Epithelial cell of umbilical artery (primary cell): ENCODE measurements around the gene CD37. TPM values are rescaled to one million over a fixed set of nuclear protein-coding genes. Genes with fewer than 3 reads are reported as not detected.

Experiments
- total RNA-seq: library from RNA; depleted of rRNA; stranded (reverse); fragments of >200 nt; gene quantifications from 2 replicates; pipeline ENCODE4 v1.2.3, GENCODE V29; 2014

Gene CD37, protein sequence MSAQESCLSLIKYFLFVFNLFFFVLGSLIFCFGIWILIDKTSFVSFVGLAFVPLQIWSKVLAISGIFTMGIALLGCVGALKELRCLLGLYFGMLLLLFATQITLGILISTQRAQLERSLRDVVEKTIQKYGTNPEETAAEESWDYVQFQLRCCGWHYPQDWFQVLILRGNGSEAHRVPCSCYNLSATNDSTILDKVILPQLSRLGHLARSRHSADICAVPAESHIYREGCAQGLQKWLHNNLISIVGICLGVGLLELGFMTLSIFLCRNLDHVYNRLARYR
- not detected in 2 replicates for total RNA-seq

DNA sequence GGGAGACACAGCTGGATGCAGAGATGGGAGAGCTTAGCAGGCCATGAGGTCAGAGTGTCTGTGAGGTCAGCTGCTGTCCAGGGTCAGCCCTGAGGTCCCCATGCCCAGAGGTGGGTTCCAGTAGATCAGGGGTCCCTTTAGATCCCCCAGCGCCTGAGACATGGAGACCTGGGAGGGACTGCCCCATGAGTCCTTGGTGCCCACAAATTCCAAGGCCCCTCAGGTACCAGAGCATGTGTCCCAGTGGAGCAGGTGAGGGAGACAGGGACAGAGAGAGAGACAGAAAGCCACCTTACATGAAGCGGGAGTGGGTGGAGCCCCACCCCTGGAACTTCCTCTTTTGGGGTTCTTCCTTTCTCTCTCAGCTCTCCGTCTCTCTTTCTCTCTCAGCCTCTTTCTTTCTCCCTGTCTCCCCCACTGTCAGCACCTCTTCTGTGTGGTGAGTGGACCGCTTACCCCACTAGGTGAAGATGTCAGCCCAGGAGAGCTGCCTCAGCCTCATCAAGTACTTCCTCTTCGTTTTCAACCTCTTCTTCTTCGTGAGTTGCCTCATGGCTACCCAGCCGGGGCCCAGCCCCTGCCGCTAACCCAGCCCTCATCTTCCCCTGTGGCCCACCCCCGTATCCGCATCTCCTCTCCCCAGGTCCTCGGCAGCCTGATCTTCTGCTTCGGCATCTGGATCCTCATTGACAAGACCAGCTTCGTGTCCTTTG is at the start of gene CD37:
TSS of gene CD37 (plus strand) at position 336 of the 713 bp plus-strand sequence. CDS start at position 471, 135 bp downstream.

DNA sequence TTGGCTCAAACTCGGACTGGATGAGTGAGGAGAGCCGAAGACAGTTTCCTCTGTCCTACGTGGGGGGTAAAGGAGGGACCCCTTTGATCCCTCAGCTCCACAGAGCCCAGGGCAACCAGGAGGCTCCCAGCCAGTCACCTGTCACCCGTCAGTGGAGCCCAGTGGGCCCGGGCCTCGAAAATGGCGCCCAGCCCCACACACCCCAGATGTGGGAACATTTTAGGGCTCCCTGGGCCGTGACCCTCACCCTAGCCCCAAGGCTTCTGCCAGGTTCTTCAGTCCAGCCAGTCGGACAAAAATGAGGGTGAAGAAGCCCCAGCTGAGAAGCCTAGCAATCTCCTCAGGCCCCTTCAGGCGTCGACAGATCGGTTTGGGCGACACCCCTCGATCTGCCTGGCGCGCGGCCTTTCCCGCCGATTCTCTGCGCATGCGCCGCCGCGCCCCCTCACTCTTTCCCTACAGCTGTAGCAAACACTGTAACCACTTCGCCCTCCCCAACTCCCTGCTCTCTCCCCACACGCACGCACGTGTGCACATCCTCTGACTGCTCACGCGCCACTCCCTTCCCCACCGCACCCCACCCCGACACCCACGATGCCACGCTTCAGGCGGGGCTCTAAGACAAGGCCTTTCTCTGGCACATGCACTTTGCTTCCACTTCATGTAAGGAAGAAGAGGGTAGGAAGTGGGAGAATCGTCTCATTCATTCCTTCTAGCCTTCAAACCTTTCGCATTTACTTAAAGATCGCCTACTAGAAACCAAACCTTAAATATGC is 10.2 kb upstream of the CD37 start, which contains the start of gene SLC6A16:
TSS of gene SLC6A16 (minus strand) at position 391 of the 776 bp plus-strand sequence. CDS start 13,844 bp downstream, outside the sequence.

DNA sequence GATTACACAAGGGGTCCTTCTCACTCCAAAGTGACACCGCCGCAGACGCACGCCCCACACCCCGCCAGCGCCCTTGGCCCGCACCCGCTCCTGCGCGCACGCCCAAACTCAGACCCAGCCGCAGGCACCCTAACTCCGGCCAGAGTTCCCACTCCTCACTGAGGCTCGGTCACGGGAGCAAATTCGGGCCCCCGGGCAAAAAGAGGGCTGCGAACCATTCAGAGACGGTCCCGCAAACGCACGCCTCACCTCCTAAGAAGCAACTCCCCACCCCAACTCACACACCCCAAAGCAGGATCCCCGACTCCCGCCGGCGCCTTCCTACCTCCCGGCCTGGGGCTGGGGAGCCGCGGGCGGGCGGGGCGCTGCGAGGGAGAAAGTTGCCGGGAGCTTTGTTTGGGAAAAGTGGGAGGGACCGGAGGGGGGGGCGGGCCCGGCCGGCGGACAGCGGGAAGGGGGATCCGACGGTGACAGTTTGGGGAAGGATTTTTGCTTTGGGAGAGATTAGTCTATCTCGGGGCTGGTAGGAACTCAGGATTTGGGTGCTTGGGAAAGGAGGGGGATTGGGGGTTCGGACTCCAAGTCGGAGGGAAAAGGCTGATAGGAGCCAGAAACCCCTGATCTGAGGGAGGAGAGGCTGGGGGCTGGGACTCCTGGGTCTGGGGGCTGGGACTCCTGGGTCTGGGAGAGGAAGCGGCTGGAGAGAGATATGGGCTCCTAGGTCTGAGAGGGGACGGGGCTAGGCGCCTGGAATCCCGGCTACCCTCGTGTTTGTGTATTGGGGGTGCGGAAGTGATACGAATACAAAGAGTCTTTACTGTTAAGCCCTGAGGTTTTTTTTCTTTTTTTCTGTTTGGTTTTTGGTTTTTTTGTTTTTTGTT is 27.1 kb downstream of the CD37 start, which contains the start of gene TEAD2:
TSS of gene TEAD2 (minus strand) at position 369 of the 881 bp plus-strand sequence. CDS start 2,341 bp downstream, outside the sequence.

DNA sequence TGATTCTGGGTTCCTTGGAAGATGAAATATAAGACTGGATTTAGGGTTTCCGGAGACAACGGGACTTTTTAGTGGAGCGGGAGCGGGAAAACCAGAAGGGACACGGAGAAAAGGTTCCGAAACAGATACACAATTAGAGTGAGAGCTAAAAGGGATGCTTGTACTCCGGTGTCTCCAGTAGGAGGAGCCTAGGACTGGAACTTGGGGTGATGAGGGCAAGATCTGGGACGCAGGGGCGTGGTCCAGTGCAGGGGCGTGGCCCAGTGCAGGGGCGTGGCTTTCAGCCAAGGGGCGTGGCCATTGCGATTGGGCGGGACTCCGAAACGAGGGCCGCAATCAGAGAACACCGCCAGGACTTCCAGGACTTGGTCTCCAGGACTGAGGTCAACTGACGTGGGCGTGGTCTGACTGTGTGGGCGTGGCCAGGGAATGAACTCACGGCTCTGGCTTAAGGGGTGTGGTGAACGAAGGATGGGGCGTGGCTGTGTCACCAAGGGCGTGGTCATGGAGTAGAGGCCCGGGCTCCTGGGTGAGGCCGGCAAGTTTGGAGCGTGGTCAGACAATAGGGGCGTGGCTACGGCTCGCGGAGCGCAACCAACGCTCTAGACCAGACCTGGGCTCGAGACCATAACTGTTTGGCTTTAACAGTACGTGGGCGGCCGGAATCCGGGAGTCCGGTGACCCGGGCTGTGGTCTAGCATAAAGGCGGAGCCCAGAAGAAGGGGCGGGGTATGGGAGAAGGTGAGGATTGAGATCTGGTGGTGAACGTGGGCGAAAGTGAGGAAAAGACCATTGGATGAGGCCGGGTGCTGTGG is 28.3 kb downstream of the CD37 start, which contains the start of gene DKKL1:
TSS of gene DKKL1 (plus strand) at position 610 of the 815 bp plus-strand sequence. CDS start at position 732, 122 bp downstream.

DNA sequence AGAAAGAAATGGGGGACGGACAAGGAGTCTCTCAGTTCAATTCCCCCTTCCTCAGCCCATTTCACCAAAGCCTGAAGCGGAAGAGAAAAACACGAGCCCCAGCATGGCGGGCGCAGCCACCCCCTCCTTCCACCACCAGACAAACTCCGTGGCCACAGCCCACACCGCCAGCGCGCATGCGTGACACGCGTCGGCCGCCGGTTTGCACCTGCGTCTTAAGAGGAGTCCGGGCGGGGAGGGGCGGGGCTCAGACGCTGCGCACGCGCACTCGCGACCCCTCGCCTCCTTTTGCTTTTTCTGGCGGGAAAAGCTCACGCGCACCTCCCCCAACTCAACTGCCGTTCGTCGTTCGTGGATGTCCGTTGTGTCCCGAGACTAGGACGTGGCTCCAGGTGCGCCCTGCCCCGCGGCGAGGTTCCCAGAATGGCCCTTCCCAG is 52.7 kb downstream of the CD37 start, which contains the start of gene KASH5:
TSS of gene KASH5 (plus strand) at position 314 of the 437 bp plus-strand sequence. CDS start 2,635 bp downstream, outside the sequence.

Other genes starting within 250 kb of the CD37 start
- gene SNRNP70, start 250.0 kb upstream of the CD37 start, total RNA-seq, result 126 and 150 TPM in 2 replicates
- 1.5 and 3.9 TPM in 2 replicates for gene LIN7B, start 221.0 kb upstream of the CD37 start, total RNA-seq
- 0.32 and 0.76 TPM in 2 replicates for gene C19orf73, start 216.3 kb upstream of the CD37 start, total RNA-seq
- gene PPFIA3, start 215.9 kb upstream of the CD37 start, total RNA-seq, result 4.9 and 5.3 TPM in 2 replicates
- gene HRC, start 180.0 kb upstream of the CD37 start, total RNA-seq, result not detected in 2 replicates
- gene TRPM4, start 177.6 kb upstream of the CD37 start, total RNA-seq, result 11.2 and 12.3 TPM in 2 replicates
- gene SLC6A16, start 10.2 kb upstream of the CD37 start, total RNA-seq, result under 0.01 and 0.15 TPM in 2 replicates
- 43.8 and 64.3 TPM in 2 replicates for gene TEAD2, start 27.0 kb downstream of the CD37 start, total RNA-seq
- gene DKKL1, start 28.5 kb downstream of the CD37 start, total RNA-seq, result not detected in 2 replicates
- gene KASH5, start 52.8 kb downstream of the CD37 start, total RNA-seq, result not detected in 2 replicates
- gene PTH2, start 88.0 kb downstream of the CD37 start, total RNA-seq, result not detected in 2 replicates
- gene GFY, start 90.0 kb downstream of the CD37 start, total RNA-seq, result not detected in 2 replicates
- 0.15 TPM in 1 of 2 replicates, not detected in the other for gene SLC17A7, start 106.1 kb downstream of the CD37 start, total RNA-seq
- 162 and 176 TPM in 2 replicates for gene PIH1D1, start 116.4 kb downstream of the CD37 start, total RNA-seq
- 40.3 and 62.9 TPM in 2 replicates for gene ALDH16A1, start 117.8 kb downstream of the CD37 start, total RNA-seq
- 0.32 and 1.8 TPM in 2 replicates for gene FLT3LG, start 138.8 kb downstream of the CD37 start, total RNA-seq
- 1,312 and 3,748 TPM in 2 replicates for gene RPL13A, start 152.2 kb downstream of the CD37 start, total RNA-seq
- gene RPS11, start 161.0 kb downstream of the CD37 start, total RNA-seq, result 1,938 and 5,232 TPM in 2 replicates
- gene FCGRT, start 177.3 kb downstream of the CD37 start, total RNA-seq, result 48.1 and 62.3 TPM in 2 replicates
- 76.3 and 146 TPM in 2 replicates for gene RCN3, start 192.6 kb downstream of the CD37 start, total RNA-seq
- gene NOSIP, start 245.2 kb downstream of the CD37 start, total RNA-seq, result 103 and 121 TPM in 2 replicates
- gene PRRG2, start 245.9 kb downstream of the CD37 start, total RNA-seq, result 1.3 and 1.4 TPM in 2 replicates